Loucy (cell line): ENCODE data around the gene TCAIM.

Experiments
- EZH2phosphoT487 ChIP-seq: fragments of 200-600 bp; IDR thresholded peaks from 2 replicates; pipeline ENCODE4 v1.6.1; 2018; ENCODE audit warnings: antibody characterized with exemption, mild to moderate bottlenecking, moderate library complexity, borderline replicate concordance
- TF ChIP-seq, protein P1 (sequence below): fragments of 200-600 bp; sonication (generic); conservative IDR thresholded peaks from 2 replicates; pipeline ENCODE4 v1.5.1; 2014; ENCODE audit warnings: mild to moderate bottlenecking, antibody characterized with exemption, low read length

DNA sequence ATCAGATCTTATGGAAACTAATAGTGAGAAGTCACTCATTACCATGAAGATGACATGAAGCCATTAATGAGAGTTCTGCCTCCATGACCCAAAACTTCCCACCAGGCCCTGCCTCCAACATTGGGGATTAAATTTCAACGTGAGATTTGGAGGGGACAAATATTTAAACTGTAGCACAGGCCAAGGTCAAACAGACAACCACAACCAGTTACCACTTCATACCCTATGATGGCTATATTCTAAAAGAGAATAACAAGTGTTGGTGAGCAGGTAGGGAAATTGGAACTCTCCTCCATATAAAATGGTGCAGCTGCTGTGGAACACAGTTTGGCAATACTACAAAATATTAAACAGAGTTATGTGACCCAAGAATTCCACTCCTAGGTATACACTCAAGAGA is 36.9 kb downstream of the TCAIM start:
- TF ChIP-seq, protein P1, sequence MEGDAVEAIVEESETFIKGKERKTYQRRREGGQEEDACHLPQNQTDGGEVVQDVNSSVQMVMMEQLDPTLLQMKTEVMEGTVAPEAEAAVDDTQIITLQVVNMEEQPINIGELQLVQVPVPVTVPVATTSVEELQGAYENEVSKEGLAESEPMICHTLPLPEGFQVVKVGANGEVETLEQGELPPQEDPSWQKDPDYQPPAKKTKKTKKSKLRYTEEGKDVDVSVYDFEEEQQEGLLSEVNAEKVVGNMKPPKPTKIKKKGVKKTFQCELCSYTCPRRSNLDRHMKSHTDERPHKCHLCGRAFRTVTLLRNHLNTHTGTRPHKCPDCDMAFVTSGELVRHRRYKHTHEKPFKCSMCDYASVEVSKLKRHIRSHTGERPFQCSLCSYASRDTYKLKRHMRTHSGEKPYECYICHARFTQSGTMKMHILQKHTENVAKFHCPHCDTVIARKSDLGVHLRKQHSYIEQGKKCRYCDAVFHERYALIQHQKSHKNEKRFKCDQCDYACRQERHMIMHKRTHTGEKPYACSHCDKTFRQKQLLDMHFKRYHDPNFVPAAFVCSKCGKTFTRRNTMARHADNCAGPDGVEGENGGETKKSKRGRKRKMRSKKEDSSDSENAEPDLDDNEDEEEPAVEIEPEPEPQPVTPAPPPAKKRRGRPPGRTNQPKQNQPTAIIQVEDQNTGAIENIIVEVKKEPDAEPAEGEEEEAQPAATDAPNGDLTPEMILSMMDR: no peak
- no peak for TF ChIP-seq EZH2phosphoT487
